ENCODE measurements around the gene CTRL.
A peak's percentile ranks its signal among the peaks of the same experiment; 100 is the strongest.

CTRL gene

GRCh38 chr16:67953641-67954375 lies 22.1 kb upstream of the CTRL start:
- H3K9me3 ChIP-seq (replicated peaks in 1 of 11): no peaks in the 10 kb centered on the region
- peaks cover 0 to 26% (median 0%) of the 10 kb centered on the region in 11 experiments; a peak in 2 of 22 replicates for H4K20me1 ChIP-seq
- no peak overlapping the region for H3K9ac ChIP-seq
- peaks cover 0 to 7% (median 0%) of the 10 kb centered on the region in 10 experiments; a peak in 6 of 20 replicates for H3K4me1 ChIP-seq
- no peak overlapping the region for H3K27ac ChIP-seq
- H3K4me3 ChIP-seq: no peak overlapping the region
- no peaks in the 10 kb centered on the region for H3K27me3 ChIP-seq
- peaks cover 17 to 98% (median 62%) of the 10 kb centered on the region in 11 experiments; a peak in 20 of 22 replicates for H3K36me3 ChIP-seq
- TF ChIP-seq Cebpa-rat (IDR thresholded peaks at IDR 0.05): no peak
- H3K4me2 ChIP-seq: peak overlapping the region in 1 of 11 experiments; percentile 18; a peak in 2 of 22 replicates

GRCh38 chr16:67951485-67951884 lies 19.8 kb upstream of the CTRL start:
- H3K4me3 ChIP-seq: no peak overlapping the region
- no peak overlapping the region for H3K4me2 ChIP-seq
- no peak overlapping the region; a peak in 1 of 22 replicates for H3K9ac ChIP-seq
- H3K9me3 ChIP-seq (replicated peaks in 1 of 11): no peaks in the 10 kb centered on the region
- peaks cover 0 to 13% (median 5%) of the 10 kb centered on the region in 10 experiments; a peak in 10 of 20 replicates for H3K4me1 ChIP-seq
- H3K27me3 ChIP-seq: no peaks in the 10 kb centered on the region
- no peak for TF ChIP-seq Cebpa-rat (IDR thresholded peaks at IDR 0.05)
- peaks cover 0 to 42% (median 0%) of the 10 kb centered on the region in 11 experiments; a peak in 3 of 22 replicates for H4K20me1 ChIP-seq
- H3K27ac ChIP-seq: no peak overlapping the region
- peaks cover 15 to 99% (median 71%) of the 10 kb centered on the region in 11 experiments; a peak in 20 of 22 replicates for H3K36me3 ChIP-seq

- TF ChIP-seq Cebpa-rat (IDR thresholded peaks at IDR 0.05): no peak
- Histone ChIP-seq H3K9me3 (replicated peaks in 1 of 11) (no peaks in the 10 kb centered on the region), H3K27me3 (no peaks in the 10 kb centered on the region), H3K36me3 (peaks cover 24 to 99% (median 82%) of the 10 kb centered on the region in 11 experiments), H3K4me2 (no peak overlapping the region), H3K9ac (no peak overlapping the region), H4K20me1 (peaks cover 0 to 46% (median 0%) of the 10 kb centered on the region in 11 experiments; a peak in 3 of 22 replicates), H3K4me3 (no peak overlapping the region), H3K4me1 (peaks cover 0 to 17% (median 8%) of the 10 kb centered on the region in 10 experiments; a peak in 10 of 20 replicates), H3K27ac (no peak overlapping the region)
Observed at GRCh38 chr16:67950335-67950843, 18.7 kb upstream of the CTRL start.

GRCh38 chr16:67949645-67950044 lies 18.0 kb upstream of the CTRL start:
- H4K20me1 ChIP-seq: peaks cover 0 to 49% (median 0%) of the 10 kb centered on the region in 11 experiments; a peak in 4 of 22 replicates
- TF ChIP-seq Cebpa-rat (IDR thresholded peaks at IDR 0.05): no peak
- peaks cover 25 to 99% (median 83%) of the 10 kb centered on the region in 11 experiments for H3K36me3 ChIP-seq

GRCh38 chr16:67948015-67948414 lies 16.4 kb upstream of the CTRL start:
- TF ChIP-seq Cebpa-rat (IDR thresholded peaks at IDR 0.05): no peak
- H3K27ac ChIP-seq: no peak overlapping the region
- H3K27me3 ChIP-seq: no peaks in the 10 kb centered on the region
- peaks cover 21 to 96% (median 79%) of the 10 kb centered on the region in 11 experiments; a peak in 21 of 22 replicates for H3K36me3 ChIP-seq
- H3K9ac ChIP-seq: no peak overlapping the region
- no peak overlapping the region for H3K4me2 ChIP-seq
- H3K4me3 ChIP-seq: no peak overlapping the region
- H3K9me3 ChIP-seq (replicated peaks in 1 of 11): no peaks in the 10 kb centered on the region
- peaks cover 0 to 10% (median 8%) of the 10 kb centered on the region in 10 experiments; a peak in 9 of 20 replicates for H3K4me1 ChIP-seq
- H4K20me1 ChIP-seq: peaks cover 0 to 60% (median 0%) of the 10 kb centered on the region in 11 experiments; a peak in 4 of 22 replicates

More at GRCh38 chr16:67949645-67950044, 18.0 kb upstream of the CTRL start:
- Histone ChIP-seq H3K4me1 (peaks cover 0 to 17% (median 8%) of the 10 kb centered on the region in 10 experiments; a peak in 10 of 20 replicates), H3K4me3 (no peak overlapping the region), H3K9ac (no peak overlapping the region), H3K9me3 (replicated peaks in 1 of 11) (no peaks in the 10 kb centered on the region), H3K27me3 (no peaks in the 10 kb centered on the region), H3K4me2 (no peak overlapping the region), H3K27ac (no peak overlapping the region)

- H3K9ac ChIP-seq: peak overlapping the region in 2 of 11 experiments; percentile 19 to 37; a peak in 1 of 22 replicates
- no peak overlapping the region for H3K4me3 ChIP-seq
- no peak for TF ChIP-seq Cebpa-rat (IDR thresholded peaks at IDR 0.05)
- peaks cover 21 to 96% (median 86%) of the 10 kb centered on the region in 11 experiments; a peak in 21 of 22 replicates for H3K36me3 ChIP-seq
- H3K4me2 ChIP-seq: peak overlapping the region in 6 of 11 experiments; percentile 5 to 41 (median 24); a peak in 6 of 22 replicates
- peaks cover 0 to 16% (median 13%) of the 10 kb centered on the region in 10 experiments; a peak in 17 of 20 replicates for H3K4me1 ChIP-seq
- H3K27me3 ChIP-seq: no peaks in the 10 kb centered on the region
- peak overlapping the region in 2 of 11 experiments; percentile 12 to 17; a peak in 1 of 22 replicates for H3K27ac ChIP-seq
- peaks cover 0 to 69% (median 0%) of the 10 kb centered on the region in 11 experiments; a peak in 7 of 22 replicates for H4K20me1 ChIP-seq
- H3K9me3 ChIP-seq (replicated peaks in 1 of 11): no peaks in the 10 kb centered on the region
Observed at GRCh38 chr16:67946966-67947558, 15.4 kb upstream of the CTRL start.

GRCh38 chr16:67946128-67946569 lies 14.5 kb upstream of the CTRL start:
- Histone ChIP-seq H3K9ac (0 out of 22 replicates have a peak overlapping the region, but pooled peaks of 1 of the 11 experiments have one; percentile 37), H3K4me2 (peak overlapping the region in 5 of 11 experiments; percentile 5 to 41 (median 29); a peak in 5 of 22 replicates), H3K4me1 (peaks cover 8 to 26% (median 21%) of the 10 kb centered on the region in 10 experiments), H3K9me3 (replicated peaks in 1 of 11) (no peaks in the 10 kb centered on the region), H3K36me3 (peaks cover 14 to 90% (median 77%) of the 10 kb centered on the region in 11 experiments; a peak in 21 of 22 replicates), H4K20me1 (peaks cover 0 to 63% (median 0%) of the 10 kb centered on the region in 11 experiments; a peak in 7 of 22 replicates), H3K27ac (0 out of 22 replicates have a peak overlapping the region, but pooled peaks of 1 of the 11 experiments have one; percentile 12), H3K27me3 (no peaks in the 10 kb centered on the region), H3K4me3 (no peak overlapping the region)
- TF ChIP-seq Cebpa-rat (IDR thresholded peaks at IDR 0.05): no peak

- no peak for TF ChIP-seq Cebpa-rat (IDR thresholded peaks at IDR 0.05)
- no peak overlapping the region for H3K4me3 ChIP-seq
- H3K9ac ChIP-seq: no peak overlapping the region
- H3K27me3 ChIP-seq: no peaks in the 10 kb centered on the region
- H4K20me1 ChIP-seq: peaks cover 0 to 60% (median 0%) of the 10 kb centered on the region in 11 experiments; a peak in 7 of 22 replicates
- H3K36me3 ChIP-seq: peaks cover 14 to 87% (median 70%) of the 10 kb centered on the region in 11 experiments; a peak in 21 of 22 replicates
- no peak overlapping the region for H3K4me2 ChIP-seq
- H3K4me1 ChIP-seq: peaks cover 9 to 32% (median 24%) of the 10 kb centered on the region in 10 experiments
- no peak overlapping the region for H3K27ac ChIP-seq
- no peaks in the 10 kb centered on the region for H3K9me3 ChIP-seq (replicated peaks in 1 of 11)
Observed at GRCh38 chr16:67945392-67945933, 13.8 kb upstream of the CTRL start.

All from BLaER1 treated with 17β-estradiol and CSF1 and Interleukin-3, amounts not matched to agents 10 nM and 100 nM (cell line).